NB4 (cell line): ENCODE results near the gene REEP3.

Experiments
- DNase-seq: peaks from one replicate; pipeline ENCODE4 v3.0.0; 2010; ENCODE audit warnings: low read depth
- H3K4me3 ChIP-seq: one replicate; pipeline ENCODE4 v1.5.1; 2011; ENCODE audit warnings: mild to moderate bottlenecking, low read depth, low read length, moderate library complexity
- MYC ChIP-seq: IDR thresholded peaks from 2 replicates; pipeline ENCODE4 v1.6.1; 2011; ENCODE audit warnings: low read depth, low read length
- POLR2A ChIP-seq: IDR thresholded peaks from 2 replicates; pipeline ENCODE4 v1.6.1; 2011; ENCODE audit warnings: mild to moderate bottlenecking; ENCODE audit not compliant: insufficient read length; ENCODE audit errors: extremely low read depth
- TF ChIP-seq, protein P1 (sequence below): IDR thresholded peaks from one replicate; pipeline ENCODE4 v1.5.1; 2012; ENCODE audit warnings: low read depth, low read length
- TF ChIP-seq, protein P2 (sequence below): IDR thresholded peaks from 2 replicates; pipeline ENCODE4 v1.6.1; 2011; ENCODE audit warnings: low read depth, low read length

Gene REEP3

DNA sequence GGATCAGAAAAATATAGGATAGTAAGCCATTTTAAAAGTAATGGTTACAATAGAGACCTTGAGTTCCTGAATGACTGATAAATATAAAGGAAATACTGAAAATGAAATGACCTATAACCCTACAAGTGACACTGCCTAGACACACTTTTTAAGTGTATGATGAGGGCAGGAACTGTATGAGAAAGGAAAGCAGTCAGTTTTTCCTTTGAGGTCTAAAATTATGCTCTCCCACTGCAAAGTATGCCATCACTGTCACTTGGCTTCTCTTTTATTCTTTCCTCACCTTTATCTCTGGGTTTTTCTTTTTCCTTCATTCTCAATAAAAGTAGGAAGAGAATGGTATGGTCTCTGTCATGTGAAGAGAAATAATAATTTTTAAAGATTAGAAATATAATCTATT, 13.5 kb downstream of the REEP3 start:
- DNase-seq: no peak
- no peak overlapping the region for H3K4me3 ChIP-seq
- TF ChIP-seq MYC (no peak), POLR2A (no peak)
- TF ChIP-seq, protein P1, sequence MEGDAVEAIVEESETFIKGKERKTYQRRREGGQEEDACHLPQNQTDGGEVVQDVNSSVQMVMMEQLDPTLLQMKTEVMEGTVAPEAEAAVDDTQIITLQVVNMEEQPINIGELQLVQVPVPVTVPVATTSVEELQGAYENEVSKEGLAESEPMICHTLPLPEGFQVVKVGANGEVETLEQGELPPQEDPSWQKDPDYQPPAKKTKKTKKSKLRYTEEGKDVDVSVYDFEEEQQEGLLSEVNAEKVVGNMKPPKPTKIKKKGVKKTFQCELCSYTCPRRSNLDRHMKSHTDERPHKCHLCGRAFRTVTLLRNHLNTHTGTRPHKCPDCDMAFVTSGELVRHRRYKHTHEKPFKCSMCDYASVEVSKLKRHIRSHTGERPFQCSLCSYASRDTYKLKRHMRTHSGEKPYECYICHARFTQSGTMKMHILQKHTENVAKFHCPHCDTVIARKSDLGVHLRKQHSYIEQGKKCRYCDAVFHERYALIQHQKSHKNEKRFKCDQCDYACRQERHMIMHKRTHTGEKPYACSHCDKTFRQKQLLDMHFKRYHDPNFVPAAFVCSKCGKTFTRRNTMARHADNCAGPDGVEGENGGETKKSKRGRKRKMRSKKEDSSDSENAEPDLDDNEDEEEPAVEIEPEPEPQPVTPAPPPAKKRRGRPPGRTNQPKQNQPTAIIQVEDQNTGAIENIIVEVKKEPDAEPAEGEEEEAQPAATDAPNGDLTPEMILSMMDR: no peak
- TF ChIP-seq, protein P2, sequence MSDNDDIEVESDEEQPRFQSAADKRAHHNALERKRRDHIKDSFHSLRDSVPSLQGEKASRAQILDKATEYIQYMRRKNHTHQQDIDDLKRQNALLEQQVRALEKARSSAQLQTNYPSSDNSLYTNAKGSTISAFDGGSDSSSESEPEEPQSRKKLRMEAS: no peak

DNA sequence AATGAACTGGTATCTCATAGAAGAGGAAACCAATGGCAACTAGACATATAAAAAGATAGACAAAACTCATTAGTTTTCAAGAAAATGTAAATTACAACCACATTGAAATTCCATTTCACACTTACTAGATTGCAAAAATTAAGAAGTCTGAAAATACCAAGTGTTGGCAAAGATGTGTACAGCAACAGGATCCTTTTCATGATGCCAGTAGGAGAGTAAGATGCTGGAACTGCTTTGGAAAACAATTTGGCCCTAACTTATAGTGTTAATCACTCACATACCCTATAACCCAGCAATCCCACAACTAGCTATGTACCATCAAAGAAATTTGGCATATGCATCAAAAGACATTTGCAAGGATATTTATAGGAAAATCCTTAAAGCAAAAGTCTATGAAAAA, 15.5 kb downstream of the REEP3 start:
- TF ChIP-seq MYC (no peak), POLR2A (no peak)
- TF ChIP-seq, protein P2: no peak
- TF ChIP-seq, protein P1: no peak
- DNase-seq: no peak
- H3K4me3 ChIP-seq: no peak overlapping the region

DNA sequence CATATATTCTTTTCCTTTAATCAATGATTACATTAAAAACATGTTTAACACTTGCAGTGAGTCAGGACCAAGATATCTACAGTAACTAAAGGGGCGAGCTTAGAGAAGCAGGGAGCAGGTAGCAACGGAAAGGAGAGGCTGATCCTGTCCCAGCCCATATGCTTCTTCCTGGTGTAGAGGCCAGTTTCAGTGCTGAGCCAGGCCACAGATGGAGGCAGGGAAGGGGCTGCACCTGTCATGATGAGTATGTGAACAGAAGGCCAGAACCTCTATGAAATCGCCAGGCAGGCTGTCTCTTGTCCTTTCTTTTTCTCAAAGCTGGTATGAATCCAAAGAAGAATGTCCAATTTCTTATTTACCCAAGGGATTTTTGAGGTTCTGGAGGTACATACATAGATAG, 16.3 kb downstream of the REEP3 start:
- no peak for TF ChIP-seq MYC
- TF ChIP-seq POLR2A: no peak
- TF ChIP-seq, protein P2: no peak
- TF ChIP-seq, protein P1: no peak
- DNase-seq: no peak
- no peak overlapping the region for H3K4me3 ChIP-seq

DNA sequence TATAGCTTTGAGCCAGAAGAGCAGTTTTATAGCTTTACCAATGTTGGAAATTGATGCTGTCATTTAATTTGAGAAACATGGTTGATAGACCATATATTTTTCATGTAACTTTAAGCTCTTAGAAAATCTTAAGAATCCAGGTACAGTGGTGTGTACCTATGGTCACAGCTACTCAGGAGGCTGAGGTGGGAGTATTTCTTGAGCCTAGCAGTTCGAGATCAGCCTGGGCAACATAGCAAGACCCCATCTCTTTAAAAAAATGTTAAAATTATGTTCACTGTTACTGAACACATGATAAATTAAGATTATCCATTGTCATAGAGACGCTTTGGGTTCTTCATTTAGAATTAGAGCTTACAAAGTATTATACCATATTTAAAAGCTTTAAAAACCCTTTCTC, 18.2 kb downstream of the REEP3 start:
- TF ChIP-seq, protein P1: no peak
- TF ChIP-seq, protein P2: no peak
- TF ChIP-seq POLR2A (no peak), MYC (no peak)
- no peak overlapping the region for H3K4me3 ChIP-seq
- DNase-seq: no peak

DNA sequence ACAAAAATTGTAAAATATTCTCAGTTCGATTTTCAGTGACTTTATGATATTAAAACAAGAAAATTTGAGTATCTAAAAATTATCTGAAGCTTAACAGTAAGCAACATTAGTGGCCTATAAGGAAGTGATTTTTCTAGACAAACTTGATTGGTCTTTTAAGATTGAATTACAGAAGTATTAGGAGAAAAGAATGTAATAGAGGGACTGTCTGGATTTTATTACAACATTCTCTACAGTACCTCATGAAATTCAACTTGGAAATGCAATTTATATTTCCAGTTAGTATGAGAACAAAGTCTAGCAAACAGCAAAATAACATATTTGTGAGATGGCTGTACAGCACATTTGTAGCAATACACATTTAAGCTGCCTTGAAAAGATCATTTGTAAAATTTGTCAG, 18.8 kb downstream of the REEP3 start:
- DNase-seq: no peak
- TF ChIP-seq, protein P1: no peak
- TF ChIP-seq, protein P2: no peak
- no peak for TF ChIP-seq MYC
- no peak for TF ChIP-seq POLR2A
- H3K4me3 ChIP-seq: no peak overlapping the region
